GM19025 (cell line): ENCODE results near the gene NEK1.
"Not testable (repeated sequence)": the region's sequence is repeated elsewhere in the genome, so short reads cannot be mapped to it uniquely, and the experiment has no call there.

ENCODE experiments used
- ATAC-seq: cut with Tn5 transposase; IDR thresholded peaks from one replicate; pipeline ENCODE4 v1.9.1; 2021; ENCODE audit warnings: mild to moderate bottlenecking, low read depth, moderate library complexity; ENCODE audit not compliant: unreplicated experiment

The NEK1 gene

DNA sequence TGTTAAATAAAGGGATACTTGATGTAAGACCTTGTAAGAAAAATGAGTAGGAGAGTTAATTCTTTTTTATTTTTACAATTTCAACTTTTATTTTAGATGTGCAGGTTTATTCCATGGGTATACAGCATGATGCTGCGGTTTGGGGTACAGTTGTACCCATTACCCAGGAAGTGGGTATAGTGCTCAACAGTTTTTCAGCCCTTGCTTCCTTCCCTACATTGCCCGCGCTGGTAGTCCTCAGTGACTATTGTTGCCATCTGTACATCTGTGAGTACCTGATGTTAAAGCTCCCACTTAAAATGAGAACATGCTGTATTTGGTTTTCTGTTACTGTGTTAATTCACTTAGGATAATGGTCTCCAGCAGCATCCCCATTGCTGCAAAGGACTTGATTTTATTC, 17.7 kb upstream of the NEK1 start:
- no peak for ATAC-seq

DNA sequence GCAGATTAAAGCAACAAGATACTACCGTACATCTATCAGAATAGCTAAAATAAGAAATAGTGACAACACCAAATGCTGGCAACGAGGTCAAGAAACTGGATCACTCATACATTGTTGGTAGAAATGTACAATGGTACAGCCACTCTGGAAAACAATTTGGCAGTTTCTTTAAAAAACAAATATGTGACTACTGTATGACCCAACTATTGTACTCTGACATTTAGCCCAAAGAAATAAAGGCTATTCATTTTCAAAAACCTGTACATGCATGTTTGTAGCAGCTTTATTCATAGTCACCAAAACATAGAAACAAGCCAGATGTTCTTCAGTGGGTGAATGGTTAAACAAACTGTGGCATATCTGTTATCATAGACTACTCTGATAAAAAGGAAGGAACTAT, 16.2 kb upstream of the NEK1 start:
- ATAC-seq = no peak

DNA sequence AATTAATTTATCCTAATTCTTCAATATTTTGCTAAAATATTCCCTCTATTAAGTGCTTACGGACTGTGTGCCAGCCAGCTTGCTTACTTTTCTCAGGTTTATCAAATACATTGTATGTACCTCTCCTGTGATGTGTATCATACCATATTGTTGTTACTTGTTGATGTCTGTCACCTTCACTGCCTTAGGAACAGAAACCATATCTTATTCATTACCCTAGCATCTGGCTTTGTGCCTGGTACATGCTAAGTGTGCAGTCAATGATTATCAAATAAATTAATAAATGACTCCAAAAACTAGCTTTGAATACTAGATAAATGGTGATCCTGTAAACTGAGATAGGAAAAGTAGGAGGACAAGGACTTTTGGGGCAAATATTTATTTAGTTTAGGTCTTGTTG, 14.9 kb upstream of the NEK1 start:
- peak; percentile 60 for ATAC-seq

DNA sequence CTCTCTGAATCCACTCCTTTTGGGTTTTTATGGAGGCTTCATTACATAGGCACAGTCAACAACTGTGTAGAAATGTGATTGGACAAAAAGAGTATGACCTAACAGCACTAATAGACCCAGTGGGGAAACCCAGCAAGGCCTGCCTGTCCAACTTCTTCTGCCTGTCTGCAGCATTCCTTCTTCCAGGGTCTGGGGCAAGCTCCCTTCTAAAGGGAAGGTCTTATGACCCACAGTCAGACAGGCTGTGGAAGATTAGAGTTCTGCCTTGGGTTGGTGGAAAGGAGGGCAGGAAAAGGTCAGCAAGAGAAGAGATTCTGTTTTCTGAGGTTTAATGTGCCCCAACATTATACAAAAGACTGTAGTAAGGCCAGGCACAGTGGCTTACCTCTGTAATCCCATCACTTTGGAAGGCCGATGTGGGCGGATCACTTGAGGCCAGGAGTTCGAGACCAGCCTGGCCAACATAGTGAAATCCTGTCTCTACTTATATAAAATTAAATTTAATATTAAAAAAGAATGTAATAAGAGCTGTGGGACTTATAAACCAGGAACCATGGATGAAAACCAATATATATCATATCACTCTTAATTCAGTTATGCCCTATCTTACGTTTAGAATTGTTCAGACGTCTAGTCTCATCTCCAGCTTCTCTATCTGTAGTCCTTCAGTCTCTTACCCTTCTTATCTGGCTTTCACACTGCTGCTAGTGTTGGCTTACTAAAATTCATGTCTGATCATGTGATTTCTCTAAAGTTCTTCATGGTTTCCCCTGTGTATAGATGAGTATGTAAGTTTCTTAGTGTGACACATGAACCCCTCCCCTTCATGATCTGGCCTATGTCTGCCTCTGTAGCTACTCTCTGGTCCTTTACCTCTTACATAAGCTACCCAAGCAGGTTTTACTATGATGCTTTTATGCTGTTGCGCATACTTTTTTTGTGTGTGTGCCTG, 14.2 kb upstream of the NEK1 start:
- no peak for ATAC-seq

DNA sequence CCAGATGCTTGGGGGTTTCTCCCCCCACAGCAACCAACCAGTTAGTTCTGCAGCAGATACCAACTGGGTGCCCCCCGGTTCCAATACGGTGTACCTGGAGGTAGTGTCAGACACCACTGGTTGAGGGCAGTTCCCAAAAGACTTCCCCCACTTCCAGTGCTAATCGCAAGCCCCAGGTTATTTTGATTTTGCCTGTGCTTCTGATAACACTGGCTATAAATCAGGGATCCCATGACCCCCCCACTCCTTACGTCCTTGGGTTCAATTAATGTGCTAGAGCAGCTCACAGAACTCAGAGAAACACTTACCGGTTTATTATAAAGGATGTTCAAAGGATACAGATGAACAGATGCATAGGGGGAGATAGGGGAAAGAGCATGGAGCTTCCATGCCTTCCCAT, 13.5 kb upstream of the NEK1 start:
- no peak for ATAC-seq

DNA sequence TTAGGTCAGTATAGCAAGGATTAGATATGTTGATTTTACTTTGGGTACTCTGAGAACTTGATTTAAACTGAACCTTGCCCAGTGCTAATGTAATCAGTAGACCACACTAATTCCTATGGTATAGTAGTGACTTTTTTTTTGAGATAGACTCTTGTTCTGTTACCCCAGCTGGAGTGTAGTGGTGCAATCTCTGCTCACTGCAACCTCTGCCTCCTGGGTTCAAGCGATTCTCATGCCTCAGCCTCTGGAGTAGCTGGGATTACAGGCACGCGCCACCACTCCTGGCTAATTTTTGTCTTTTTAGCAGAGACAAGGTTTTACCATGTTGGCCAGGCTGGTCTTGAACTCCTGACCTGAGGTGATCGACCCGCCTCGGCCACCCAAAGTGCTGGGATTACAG, 11.6 kb upstream of the NEK1 start:
- ATAC-seq = not testable (repeated sequence)

DNA sequence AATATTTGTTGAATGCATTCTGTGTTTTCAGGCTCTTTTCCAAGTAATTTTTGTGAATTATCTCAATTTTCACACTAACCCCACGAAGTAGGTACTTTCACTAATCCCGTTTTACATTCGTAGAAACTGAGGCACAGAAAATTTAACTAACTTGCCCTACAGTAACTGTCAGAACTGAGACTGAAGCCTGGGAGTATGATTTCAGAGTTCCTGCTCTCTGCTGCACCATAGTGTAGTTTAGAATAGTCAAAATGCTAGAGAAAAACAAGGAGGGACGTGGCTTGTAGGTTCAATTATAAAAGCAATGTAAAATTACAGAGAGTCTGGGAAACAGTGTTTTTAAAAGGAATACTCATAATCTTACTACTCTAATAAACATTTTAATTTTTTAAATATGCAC, 10.2 kb upstream of the NEK1 start:
- ATAC-seq = no peak

DNA sequence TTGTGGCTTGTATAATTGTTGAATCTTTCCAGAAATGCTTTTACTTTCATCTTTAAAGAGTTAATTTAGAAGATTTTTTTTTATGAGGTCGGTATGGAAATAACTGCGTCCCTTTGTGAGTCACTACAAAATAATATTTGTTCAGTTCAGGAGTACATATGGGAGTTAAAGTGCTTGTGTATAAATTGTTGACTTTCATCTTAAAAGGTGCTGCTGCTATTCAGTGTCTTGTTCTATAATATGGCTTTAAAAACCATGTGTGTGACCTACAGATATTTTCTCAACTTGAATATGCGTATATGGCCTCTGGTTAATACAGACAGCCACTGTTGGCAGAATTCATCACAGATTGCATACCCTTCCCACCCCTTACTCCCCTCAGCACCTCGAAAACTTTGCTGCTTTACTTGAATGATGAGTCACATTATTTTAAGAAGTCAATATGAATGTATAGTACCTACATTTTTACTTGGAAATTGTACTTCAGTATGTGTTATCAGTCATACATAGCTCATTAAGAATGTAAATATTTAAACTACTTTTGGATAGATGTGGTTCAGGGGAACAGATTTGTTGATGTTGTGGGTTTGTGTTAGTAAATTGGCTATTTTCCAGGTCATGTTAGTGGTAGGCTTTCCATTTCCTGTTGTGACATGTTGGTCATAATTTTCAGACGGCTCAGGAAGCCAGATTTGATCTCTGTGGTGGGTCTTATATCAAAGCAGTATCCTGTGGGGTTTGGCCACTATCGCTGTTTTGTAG, 9.5 kb upstream of the NEK1 start:
- ATAC-seq = no peak

DNA sequence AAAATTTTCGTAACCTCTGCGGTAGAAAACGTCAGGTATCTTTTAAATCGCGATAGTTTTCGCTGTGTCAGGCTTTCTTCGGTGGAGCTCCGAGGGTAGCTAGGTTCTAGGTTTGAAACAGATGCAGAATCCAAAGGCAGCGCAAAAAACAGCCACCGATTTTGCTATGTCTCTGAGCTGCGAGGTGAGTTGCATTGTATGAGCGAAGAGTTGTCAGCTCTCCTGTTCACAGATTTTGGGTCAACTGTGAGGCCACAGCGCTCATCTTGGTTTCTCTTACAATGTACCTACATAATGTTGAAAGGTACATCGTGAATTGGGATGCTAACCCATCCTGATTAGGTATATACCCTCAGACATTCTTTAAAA, 8.5 kb upstream of the NEK1 start:
- no peak for ATAC-seq

DNA sequence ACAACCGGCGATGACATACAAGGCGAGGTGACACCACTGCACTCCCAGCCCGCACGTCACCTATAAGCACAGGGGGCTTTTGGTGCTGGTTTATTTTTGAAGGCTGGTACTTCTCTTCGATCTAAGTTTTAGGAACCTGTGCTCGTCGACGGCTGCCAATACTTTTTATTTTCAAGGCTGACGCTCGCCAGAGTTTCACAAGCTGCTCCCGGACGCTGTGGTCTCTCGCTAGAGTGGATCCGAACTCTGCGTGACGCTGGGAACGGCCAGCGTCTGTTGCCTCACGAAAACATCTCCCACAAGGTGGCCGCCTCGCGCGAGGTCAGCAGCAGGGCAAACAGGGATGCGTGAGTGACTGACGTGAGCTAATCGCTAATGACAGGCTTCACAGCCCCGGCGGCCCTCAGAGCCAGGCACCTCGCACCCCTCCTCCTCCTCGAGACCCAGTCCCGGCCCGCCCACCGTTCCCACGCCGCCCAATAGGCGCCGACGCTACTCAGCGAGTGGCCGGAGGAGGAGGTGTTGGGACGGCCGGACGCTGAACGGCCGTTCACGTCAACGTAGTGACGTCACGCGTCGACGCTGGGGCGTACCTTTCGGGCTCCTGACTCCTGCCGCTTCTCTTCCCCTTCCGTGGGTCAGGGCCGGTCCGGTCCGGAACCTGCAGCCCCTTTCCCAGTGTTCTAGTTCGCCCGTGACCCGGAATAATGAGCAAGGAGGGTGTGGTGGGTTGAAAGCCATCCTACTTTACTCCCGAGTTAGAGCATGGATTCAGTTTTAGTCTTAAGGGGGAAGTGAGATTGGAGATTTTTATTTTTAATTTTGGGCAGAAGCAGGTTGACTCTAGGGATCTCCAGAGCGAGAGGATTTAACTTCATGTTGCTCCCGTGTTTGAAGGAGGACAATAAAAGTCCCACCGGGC, 7.8 kb upstream of the NEK1 start, which contains the start of gene CLCN3:
Gene CLCN3 (plus strand): TSS at position 621 of the 922 bp plus-strand sequence. CDS start 15,351 bp downstream, outside the sequence.
- ATAC-seq = peak; percentile 94

DNA sequence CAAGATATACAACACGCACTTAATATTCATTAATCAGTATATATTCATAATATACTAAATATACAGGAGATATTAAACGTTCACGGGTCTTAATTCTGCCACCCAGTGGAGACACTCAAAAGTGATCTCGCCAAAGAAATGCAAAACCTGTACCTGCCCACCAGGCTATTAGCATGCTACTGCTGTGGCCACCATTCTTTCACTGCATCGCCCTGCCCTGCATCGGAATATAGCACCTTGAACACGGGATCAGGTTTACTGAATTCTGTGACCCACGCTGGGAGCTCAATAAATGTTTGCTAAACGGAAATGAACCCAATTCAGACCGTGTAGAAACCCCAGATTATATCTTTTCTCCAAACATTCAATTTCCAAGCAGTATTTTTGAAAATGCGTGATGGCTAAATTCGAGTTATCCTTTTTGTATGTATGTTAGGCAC, 7.2 kb upstream of the NEK1 start:
- no peak for ATAC-seq

DNA sequence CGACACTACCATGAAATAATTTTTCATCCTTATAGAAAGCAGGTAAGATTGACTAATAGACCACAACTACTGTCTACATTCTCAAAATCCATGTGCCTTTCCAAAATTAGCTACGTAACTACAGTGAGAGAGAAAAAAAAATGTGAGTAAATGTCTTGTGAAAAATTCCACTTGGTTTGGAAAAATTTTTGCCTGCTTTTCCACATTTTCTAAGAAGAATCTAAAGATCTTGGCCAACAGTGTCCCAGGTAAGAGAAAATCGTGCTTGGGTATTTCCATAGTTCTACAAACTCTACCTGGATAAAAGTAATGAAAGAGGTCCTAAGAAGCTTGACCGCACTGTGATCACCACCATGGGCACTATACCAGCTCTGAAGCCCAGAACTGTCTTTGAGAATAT, 6.6 kb upstream of the NEK1 start:
- no peak for ATAC-seq

DNA sequence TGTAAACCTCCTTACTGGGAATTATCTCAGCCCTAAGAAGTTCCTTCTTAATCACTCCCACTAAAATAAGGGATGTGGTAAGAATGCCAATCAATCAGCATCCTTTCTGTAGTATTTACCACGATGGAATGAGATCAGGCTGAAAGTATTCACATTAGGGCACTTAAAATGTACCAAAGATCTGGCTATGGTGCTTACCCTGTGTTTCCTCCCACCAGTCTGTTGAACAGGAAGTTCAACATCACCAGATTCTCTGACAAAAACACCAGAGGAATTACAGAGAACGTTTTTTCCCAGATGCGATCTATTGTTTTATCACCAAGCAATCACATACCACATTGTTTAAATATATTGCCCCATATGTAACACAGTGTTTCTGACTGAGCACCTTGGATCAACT, 5.9 kb upstream of the NEK1 start:
- no peak for ATAC-seq

DNA sequence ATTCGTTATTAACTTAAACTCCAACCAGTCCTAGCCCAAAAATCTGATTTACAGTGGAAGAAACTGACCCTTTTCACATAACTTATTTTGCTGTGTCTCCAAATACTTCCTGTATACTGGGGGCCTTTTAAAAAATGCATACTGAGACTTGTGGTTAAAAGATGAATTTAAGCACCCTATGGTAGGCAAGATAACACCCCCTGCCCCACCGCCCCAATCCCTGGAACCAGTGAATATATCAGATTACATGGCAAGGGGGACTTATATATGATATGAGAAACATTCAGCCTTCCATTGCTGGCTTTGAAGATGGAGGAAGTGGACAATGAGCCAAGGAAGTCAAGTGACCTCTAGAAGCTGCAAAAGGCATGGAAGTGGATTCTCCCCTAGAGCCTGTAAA, 4.9 kb upstream of the NEK1 start:
- ATAC-seq = no peak

DNA sequence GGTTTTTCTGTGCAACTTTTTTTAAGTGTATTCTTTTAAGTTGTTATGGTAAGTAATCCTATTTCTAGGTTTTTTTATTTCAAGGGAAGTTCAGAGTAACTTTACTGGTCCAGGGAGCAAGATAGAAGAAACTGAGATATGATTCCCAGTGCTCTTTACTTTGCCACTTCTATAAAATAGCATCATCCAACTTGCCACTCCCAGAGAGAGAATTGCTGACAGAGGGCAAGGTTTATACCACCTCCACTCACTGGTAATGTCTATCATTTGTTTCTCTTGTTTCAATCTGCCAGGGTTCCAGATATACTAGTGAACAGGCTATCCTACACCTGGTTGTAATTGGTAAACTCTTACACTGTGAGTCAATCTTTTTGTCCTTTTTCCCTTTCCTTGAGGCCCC, 4.5 kb upstream of the NEK1 start:
- ATAC-seq = no peak

DNA sequence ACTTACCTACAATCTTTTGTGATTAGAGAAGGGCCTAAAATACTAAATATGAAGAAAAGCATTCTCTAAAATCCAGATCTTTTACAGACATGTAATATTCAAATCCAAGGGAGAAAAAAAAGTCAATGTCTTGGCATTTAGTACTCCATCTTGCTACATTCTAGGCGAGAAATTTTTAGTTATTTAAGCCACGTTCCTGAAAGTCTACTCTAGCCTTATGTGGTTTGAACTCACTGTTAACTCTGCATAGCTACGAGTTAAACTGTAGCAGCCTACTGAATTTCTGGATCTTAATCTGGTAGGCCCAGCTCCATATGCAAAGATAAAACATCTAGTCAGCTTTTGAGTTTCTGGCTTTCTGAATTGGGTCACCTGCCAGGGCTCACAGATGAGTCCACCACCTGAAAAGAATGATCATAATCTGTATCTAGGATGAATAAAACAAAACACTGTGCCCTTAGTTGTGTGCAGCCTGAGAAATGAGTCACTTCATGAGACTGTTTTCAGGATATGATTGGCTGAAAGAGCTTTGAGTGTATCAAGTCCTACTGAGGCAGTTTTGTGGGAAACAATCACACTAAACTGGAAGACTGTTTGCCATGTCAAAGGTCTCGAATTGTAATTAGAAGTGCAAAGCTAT, 3.2 kb upstream of the NEK1 start:
- no peak for ATAC-seq

DNA sequence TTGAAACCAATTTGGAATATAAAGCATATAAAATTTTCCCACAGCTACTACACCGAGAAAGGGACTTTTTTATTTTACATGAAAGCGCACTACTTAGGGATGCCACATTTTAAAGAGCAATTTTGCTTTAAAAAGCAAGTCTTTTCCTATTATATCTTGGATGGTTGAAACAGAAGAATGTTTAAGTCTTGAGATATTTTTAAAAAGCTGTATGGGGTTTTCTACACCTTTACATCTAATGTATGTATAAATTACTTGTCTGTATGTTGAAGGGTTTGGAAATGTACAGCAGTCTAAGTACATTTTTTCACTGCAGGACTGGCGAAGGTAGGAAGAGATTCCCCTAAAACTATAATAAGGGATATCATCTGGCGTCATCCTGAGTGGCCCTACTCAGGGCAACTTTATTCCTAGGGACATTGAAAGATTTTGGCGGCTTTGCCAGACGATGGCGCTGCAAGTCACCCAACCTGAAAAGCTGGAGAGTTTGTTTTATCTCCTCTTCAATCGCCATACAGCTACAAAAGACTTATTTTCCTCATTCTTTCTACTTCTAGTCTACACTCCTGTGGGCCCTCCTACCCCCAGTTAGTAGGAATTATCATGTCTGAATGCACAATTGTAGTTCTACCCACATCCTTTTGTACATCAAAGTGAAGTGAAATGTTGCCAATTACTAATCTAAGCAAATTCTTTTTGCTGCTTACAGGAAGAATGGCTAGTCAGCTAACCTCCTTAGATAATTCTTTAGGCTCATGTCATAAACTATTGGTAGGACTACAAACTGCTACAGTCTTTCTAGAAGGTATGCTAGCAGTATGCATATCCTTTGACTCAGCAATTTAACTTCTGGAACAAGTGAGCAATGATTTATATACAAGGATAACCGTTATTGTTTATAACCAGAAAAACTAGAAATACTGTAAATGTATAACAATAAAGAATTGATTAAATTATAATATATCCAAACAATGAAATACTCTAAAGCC, 782 bp upstream of the NEK1 start:
- peak; percentile 34 for ATAC-seq

DNA sequence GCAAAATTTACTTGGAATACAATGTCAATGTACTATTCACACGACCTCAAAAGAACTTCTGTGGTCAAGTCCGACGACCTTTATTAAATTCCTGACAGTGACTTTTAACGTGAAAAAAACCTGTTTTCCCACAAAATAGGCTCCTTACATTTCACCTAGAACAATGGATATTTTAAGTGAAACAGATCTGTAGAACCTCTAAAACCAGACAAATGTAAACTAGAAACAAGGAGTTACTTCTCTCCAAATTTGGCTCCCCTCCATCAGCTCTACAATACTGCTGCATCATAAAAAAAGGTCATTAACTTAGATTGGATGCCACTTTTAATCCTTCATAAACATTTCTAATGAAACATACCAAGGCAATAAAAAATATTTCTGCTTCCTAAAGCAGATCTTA, 1.2 kb downstream of the NEK1 start:
- no peak for ATAC-seq

DNA sequence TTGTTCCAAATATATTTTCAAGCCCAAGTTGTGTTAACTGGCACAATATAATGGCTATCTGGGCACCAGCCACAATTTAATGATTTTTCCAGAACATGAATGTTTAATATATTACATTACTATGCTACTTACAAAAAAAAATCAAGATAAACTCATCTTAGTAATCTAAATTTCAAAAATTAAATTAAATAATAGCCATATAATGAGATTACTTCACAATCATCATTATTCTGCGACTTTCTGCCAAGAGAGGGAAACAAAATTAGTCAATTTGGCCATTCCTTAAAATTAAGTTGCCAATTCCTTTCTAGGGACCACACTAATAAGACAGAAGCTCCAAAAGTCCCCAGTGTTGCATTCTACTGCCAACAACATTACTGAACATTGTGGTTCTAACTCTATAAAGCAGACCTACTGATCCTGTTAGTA, 7.5 kb downstream of the NEK1 start:
- ATAC-seq = no peak
